HepG2 (cell line): Measurements from ENCODE around the gene PANK2. TPM values are rescaled to one million over a fixed set of nuclear protein-coding genes. Genes with fewer than 3 reads are reported as not detected.

Source experiments
- ATAC-seq: fragments of 200-7000 bp; cut with Tn5 transposase; 3 replicates; pipeline ENCODE4 v1.9.1; 2020; ENCODE audit warnings: mild to moderate bottlenecking, moderate library complexity
- BruUV-seq: library from RNA; stranded (reverse); fragments of 400-500 nt; replicated peaks from 2 replicates; lab custom pipeline; 2021; lab: Mats Ljungman, UMichigan
- CTCF ChIA-PET: fragments of 300-600 bp; formaldehyde crosslinking; extraction: SDS; loops from one replicate; lab custom pipeline; 2021; ENCODE audit warnings: low total read pairs, inconsistent platforms, low intra/inter-chr PET ratio; lab: Yijun Ruan, JAX
- POLR2A ChIA-PET: fragments of 350-600 bp; sonication (Branson Sonifier 250); formaldehyde crosslinking; loops from one replicate; lab custom pipeline; 2020; ENCODE audit warnings: antibody characterized with exemption, inconsistent platforms; lab: Yijun Ruan, JAX
- DNase-seq: peaks from one replicate; pipeline ENCODE4 v3.0.0-alpha.2; 2015; ENCODE audit warnings: low spot score
- FAIRE-seq: peaks from 3 replicates; lab custom pipeline; 2011; peaks lifted over from hg19 to GRCh38; lab: Jason Lieb, UNC
- H2AFZ ChIP-seq: one replicate; pipeline ENCODE4 v1.6.1; 2011; ENCODE audit warnings: low read length, inconsistent platforms
- H3K27ac ChIP-seq: fragments of 300-600 bp; 3 replicates; pipeline ENCODE4 v1.8.0; 2011; ENCODE audit warnings: mixed run types, mild to moderate bottlenecking, mixed read lengths, low read length, inconsistent platforms; ENCODE audit not compliant: insufficient read depth; ENCODE audit errors: extremely low read length
- H3K27me3 ChIP-seq, 2 experiments: fragments of 200-600 bp in 1 of 2; 2 replicates in 1 of 2; 3 replicates in 1 of 2; pipeline versions ENCODE4 v1.6.0 to v1.8.0; 2011; ENCODE audit warnings: low read length in 2 of 2, mild to moderate bottlenecking in 2 of 2, moderate library complexity in 2 of 2, inconsistent platforms in 1 of 2; ENCODE audit not compliant: insufficient read depth in 2 of 2, control insufficient read depth in 1 of 2
- H3K36me3 ChIP-seq, 2 experiments: fragments of 200-600 bp in 1 of 2; replicated peaks in 1 of 2; 2 replicates in 1 of 2; 3 replicates in 1 of 2; pipeline versions ENCODE4 v1.5.1 to v1.8.0; 2011; ENCODE audit warnings: low read length in 2 of 2, inconsistent platforms in 1 of 2; ENCODE audit not compliant: insufficient read depth in 2 of 2, control insufficient read depth in 1 of 2
- H3K4me1 ChIP-seq: 2 replicates; pipeline ENCODE4 v1.5.1; 2012; ENCODE audit warnings: low read length, inconsistent platforms; ENCODE audit not compliant: insufficient read depth
- H3K4me2 ChIP-seq: 2 replicates; pipeline ENCODE4 v1.6.0; 2011; ENCODE audit warnings: low read depth, low read length, inconsistent platforms
- H3K4me3 ChIP-seq, 3 experiments: fragments of 200-600 bp in 1 of 3; sonication (generic), shearing (Covaris generic) in 1 of 3; replicated peaks in 1 of 3; 2 replicates each; pipeline ENCODE4 v1.5.1; 2011 to 2016; ENCODE audit warnings: low read length in 3 of 3, inconsistent platforms in 2 of 3, low read depth in 2 of 3, mild to moderate bottlenecking in 2 of 3, control low read depth in 1 of 3, mixed read lengths in 1 of 3; ENCODE audit not compliant: insufficient read depth in 1 of 3
- H3K79me2 ChIP-seq: one replicate; pipeline ENCODE4 v1.6.1; 2011; ENCODE audit warnings: low read length, inconsistent platforms; ENCODE audit not compliant: insufficient read depth
- H3K9ac ChIP-seq: 2 replicates; pipeline ENCODE4 v1.6.0; 2011; ENCODE audit warnings: mild to moderate bottlenecking, low read depth, low read length, inconsistent platforms; ENCODE audit not compliant: insufficient read depth
- H3K9me3 ChIP-seq: 2 replicates; pipeline ENCODE4 v1.5.1; 2012; ENCODE audit warnings: mild to moderate bottlenecking, low read length
- H4K20me1 ChIP-seq: 2 replicates; pipeline ENCODE4 v1.6.0; 2011; ENCODE audit warnings: inconsistent platforms, mild to moderate bottlenecking, low read length, moderate library complexity; ENCODE audit not compliant: insufficient read depth
- HNF4A ChIP-seq: sonication (generic); formaldehyde crosslinking; IDR thresholded peaks from 2 replicates; pipeline ENCODE4 v1.4.0; 2020; ENCODE audit warnings: missing genetic modification reagents
- IRF1 ChIP-seq: sonication (generic); formaldehyde crosslinking; IDR thresholded peaks from 2 replicates; pipeline ENCODE4 v1.4.0; 2020; ENCODE audit warnings: low read depth, mild to moderate bottlenecking, missing genetic modification reagents
- IRF2 ChIP-seq: IDR thresholded peaks from 2 replicates; pipeline ENCODE4 v1.6.1; 2018; ENCODE audit warnings: missing genetic modification reagents, missing compliant biosample characterization
- KDM5A ChIP-seq: fragments of 200-600 bp; sonication (generic); IDR thresholded peaks from 2 replicates; pipeline ENCODE4 v1.7.0; 2018; ENCODE audit warnings: antibody characterized with exemption, mild to moderate bottlenecking, low read length, borderline replicate concordance
- MEIS2 ChIP-seq: sonication (generic); formaldehyde crosslinking; IDR thresholded peaks from 2 replicates; pipeline ENCODE4 v1.9.0; 2021; ENCODE audit warnings: mild to moderate bottlenecking, missing genetic modification reagents
- PHF8 ChIP-seq: sonication (generic); formaldehyde crosslinking; IDR thresholded peaks from 2 replicates; pipeline ENCODE4 v1.5.0; 2020; ENCODE audit warnings: missing genetic modification reagents
- ZBTB21 ChIP-seq: sonication (generic); formaldehyde crosslinking; IDR thresholded peaks from 2 replicates; pipeline ENCODE4 v1.4.0; 2020; ENCODE audit warnings: missing genetic modification reagents
- ZNF33B ChIP-seq: sonication (generic); formaldehyde crosslinking; IDR thresholded peaks from 2 replicates; pipeline ENCODE4 v1.5.1; 2020; ENCODE audit warnings: mild to moderate bottlenecking, missing genetic modification reagents
- ZNF558 ChIP-seq: sonication (generic); formaldehyde crosslinking; IDR thresholded peaks from 2 replicates; pipeline ENCODE4 v1.9.0; 2022; ENCODE audit warnings: mild to moderate bottlenecking, missing genetic modification reagents, borderline replicate concordance
- WGBS: methylation state at CpG from one replicate; pipeline ENCODE4 v1.1.6; 2017; ENCODE audit warnings: low lambda C conversion rate; 5-methylcytosine and 5-hydroxymethylcytosine counted together
- in situ Hi-C: cut with HindIII; loops from 2 replicates; pipeline ENCODE4 v1.10.0; 2017; ENCODE audit warnings: low pct_unique_long_range_greater_than_20kb; ENCODE audit not compliant: extremely low pct_ligation_motif_present
- intact Hi-C: fragments of 100-400 bp; cut with micrococcal nuclease; formaldehyde crosslinking; loops from one replicate; pipeline ENCODE4 v1.10.0; 2022; ENCODE audit not compliant: unreplicated experiment
- polyA plus RNA-seq, 8 experiments: library from polyadenylated mRNA; depleted of rRNA in 3 of 8; stranded (reverse) in 7 of 8; unstranded in 1 of 8; fragments of >200 nt; fragmentation: Illumina TruSeq in 4 of 8; extraction: Trizol in 4 of 8; gene quantifications; 2 replicates each; pipeline versions ENCODE4 v1.2.1 to v1.2.3, GENCODE V29; 2011 to 2016; ENCODE audit warnings: low read depth in 4 of 8, missing spikeins in 1 of 8, mixed read lengths in 1 of 8; ENCODE audit not compliant: insufficient read depth in 1 of 8
- total RNA-seq, 5 experiments: library from RNA; depleted of rRNA; stranded (reverse); fragments of >200 nt; fragmentation: Illumina TruSeq; extraction: Trizol; gene quantifications; 2 replicates each; pipeline ENCODE4 v1.2.3, GENCODE V29; 2016; ENCODE audit warnings: low read depth in 1 of 5
- TF ChIP-seq, protein P1 (sequence below), 2 experiments: IDR thresholded peaks; 2 replicates each; pipeline ENCODE4 v1.6.1; 2011 to 2012; ENCODE audit warnings: low read length in 2 of 2, borderline replicate concordance in 1 of 2, low read depth in 1 of 2, mild to moderate bottlenecking in 1 of 2, moderate library complexity in 1 of 2

The PANK2 gene
- total and polyA plus RNA-seq, 2 of the 13 experiments (the other 11 are each of a cell fraction or from before 2014, with no cell fraction given): 39.2 to 123 TPM

GRCh38 chr20:3932681-3933080 is 43.5 kb downstream of the PANK2 start:
- peaks cover 15% of the 10 kb centered on the region for H3K4me1 ChIP-seq
- ChIA-PET CTCF (interaction anchor here (0.6 kb wide), 1 partner anchor 263 kb away, joined by 4 read pairs; no protein-coding TSS in a partner anchor), POLR2A (no interaction called here)
- BruUV-seq: no TSS peak
- H3K4me2 ChIP-seq: peak overlapping the region; percentile 30
- no peaks in the 10 kb centered on the region; a peak in 2 of 5 replicates for H3K36me3 ChIP-seq
- no peaks in the 10 kb centered on the region for H3K9me3 ChIP-seq
- H4K20me1 ChIP-seq: no peaks in the 10 kb centered on the region
- intact Hi-C loops (no loop called here), in situ Hi-C loops (no loop called here)
- WGBS: 77% methylated on average over 6 of the region's 6 CpGs
- no peak overlapping the region for H3K27ac ChIP-seq
- no peak for FAIRE-seq
- H3K27me3 ChIP-seq: no peaks in the 10 kb centered on the region
- DNase-seq: no peak
- TF ChIP-seq ZNF33B (CRISPR knock-in tag) (no peak), ZBTB21 (CRISPR knock-in tag) (no peak), KDM5A (no peak), MEIS2 (CRISPR knock-in tag) (no peak), IRF2 (CRISPR knock-in tag) (peak; percentile 97), ZNF558 (CRISPR knock-in tag) (no peak), HNF4A (CRISPR knock-in tag) (peak; percentile 18; the same call in 1 of the 2 replicates), PHF8 (CRISPR knock-in tag) (no peak), IRF1 (CRISPR knock-in tag) (peak; percentile 97)
- TF ChIP-seq, protein P1, sequence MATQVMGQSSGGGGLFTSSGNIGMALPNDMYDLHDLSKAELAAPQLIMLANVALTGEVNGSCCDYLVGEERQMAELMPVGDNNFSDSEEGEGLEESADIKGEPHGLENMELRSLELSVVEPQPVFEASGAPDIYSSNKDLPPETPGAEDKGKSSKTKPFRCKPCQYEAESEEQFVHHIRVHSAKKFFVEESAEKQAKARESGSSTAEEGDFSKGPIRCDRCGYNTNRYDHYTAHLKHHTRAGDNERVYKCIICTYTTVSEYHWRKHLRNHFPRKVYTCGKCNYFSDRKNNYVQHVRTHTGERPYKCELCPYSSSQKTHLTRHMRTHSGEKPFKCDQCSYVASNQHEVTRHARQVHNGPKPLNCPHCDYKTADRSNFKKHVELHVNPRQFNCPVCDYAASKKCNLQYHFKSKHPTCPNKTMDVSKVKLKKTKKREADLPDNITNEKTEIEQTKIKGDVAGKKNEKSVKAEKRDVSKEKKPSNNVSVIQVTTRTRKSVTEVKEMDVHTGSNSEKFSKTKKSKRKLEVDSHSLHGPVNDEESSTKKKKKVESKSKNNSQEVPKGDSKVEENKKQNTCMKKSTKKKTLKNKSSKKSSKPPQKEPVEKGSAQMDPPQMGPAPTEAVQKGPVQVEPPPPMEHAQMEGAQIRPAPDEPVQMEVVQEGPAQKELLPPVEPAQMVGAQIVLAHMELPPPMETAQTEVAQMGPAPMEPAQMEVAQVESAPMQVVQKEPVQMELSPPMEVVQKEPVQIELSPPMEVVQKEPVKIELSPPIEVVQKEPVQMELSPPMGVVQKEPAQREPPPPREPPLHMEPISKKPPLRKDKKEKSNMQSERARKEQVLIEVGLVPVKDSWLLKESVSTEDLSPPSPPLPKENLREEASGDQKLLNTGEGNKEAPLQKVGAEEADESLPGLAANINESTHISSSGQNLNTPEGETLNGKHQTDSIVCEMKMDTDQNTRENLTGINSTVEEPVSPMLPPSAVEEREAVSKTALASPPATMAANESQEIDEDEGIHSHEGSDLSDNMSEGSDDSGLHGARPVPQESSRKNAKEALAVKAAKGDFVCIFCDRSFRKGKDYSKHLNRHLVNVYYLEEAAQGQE (IDR thresholded peaks at IDR 0.05; ENCODE audit: borderline replicate concordance in 1 of 2, low read depth in 1 of 2, low read length in 2 of 2): no peak
- no peak for ATAC-seq
- no peak overlapping the region for H3K9ac ChIP-seq
- no peak overlapping the region for H3K4me3 ChIP-seq
- H3K79me2 ChIP-seq: no peaks in the 10 kb centered on the region
- no peak overlapping the region for H2AFZ ChIP-seq
